ENCODE results near the gene LLGL2.

DNA sequence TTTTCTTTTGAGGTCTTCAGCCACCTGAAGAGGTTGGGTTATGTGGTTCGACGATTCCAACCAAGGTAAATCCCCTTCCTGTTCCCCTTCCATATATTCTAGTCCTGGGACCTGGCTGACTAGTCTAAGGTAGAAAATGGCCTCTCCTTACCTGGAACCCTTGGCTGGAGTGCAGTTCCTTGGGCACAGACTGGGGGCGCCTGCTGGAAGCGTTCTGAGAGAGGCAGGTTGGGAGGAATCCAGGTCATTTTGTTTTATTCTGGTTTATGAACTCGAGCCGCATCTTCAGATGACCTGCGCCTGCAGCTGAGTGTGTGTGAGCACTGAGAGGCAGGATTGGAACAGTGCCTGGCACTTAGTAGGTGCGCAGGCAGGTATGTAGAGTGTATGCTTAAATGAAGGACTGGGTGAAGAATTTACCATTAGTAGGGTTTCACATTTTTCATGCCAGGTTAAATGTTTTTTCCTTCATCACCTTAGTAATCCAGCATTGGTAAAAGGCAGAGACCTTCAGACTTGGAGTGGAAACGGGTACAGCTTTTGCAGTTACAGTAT lies 6.4 kb upstream of the LLGL2 start:
- TF ChIP-seq, protein P1, sequence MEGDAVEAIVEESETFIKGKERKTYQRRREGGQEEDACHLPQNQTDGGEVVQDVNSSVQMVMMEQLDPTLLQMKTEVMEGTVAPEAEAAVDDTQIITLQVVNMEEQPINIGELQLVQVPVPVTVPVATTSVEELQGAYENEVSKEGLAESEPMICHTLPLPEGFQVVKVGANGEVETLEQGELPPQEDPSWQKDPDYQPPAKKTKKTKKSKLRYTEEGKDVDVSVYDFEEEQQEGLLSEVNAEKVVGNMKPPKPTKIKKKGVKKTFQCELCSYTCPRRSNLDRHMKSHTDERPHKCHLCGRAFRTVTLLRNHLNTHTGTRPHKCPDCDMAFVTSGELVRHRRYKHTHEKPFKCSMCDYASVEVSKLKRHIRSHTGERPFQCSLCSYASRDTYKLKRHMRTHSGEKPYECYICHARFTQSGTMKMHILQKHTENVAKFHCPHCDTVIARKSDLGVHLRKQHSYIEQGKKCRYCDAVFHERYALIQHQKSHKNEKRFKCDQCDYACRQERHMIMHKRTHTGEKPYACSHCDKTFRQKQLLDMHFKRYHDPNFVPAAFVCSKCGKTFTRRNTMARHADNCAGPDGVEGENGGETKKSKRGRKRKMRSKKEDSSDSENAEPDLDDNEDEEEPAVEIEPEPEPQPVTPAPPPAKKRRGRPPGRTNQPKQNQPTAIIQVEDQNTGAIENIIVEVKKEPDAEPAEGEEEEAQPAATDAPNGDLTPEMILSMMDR (IDR thresholded peaks at IDR 0.05; ENCODE audit: low read depth, low read length, poor library complexity, severe bottlenecking): no peak
- TF ChIP-seq EZH2phosphoT487 (IDR thresholded peaks at IDR 0.05; ENCODE audit: borderline replicate concordance, low read length): no peak
